Activated CD4-positive, alpha-beta T cell treated with anti-CD3 and anti-CD28 coated beads, Interleukin-2, amount 50 U/mL, for 4 hours (primary cell): ENCODE data around the gene GPR17.
A peak's percentile ranks its signal among the peaks of the same experiment; 100 is the strongest.

Experiments
- DNase-seq, 2 experiments: peaks; one replicate each; pipeline ENCODE4 v3.0.0-alpha.2; 2020

GPR17 gene

DNA sequence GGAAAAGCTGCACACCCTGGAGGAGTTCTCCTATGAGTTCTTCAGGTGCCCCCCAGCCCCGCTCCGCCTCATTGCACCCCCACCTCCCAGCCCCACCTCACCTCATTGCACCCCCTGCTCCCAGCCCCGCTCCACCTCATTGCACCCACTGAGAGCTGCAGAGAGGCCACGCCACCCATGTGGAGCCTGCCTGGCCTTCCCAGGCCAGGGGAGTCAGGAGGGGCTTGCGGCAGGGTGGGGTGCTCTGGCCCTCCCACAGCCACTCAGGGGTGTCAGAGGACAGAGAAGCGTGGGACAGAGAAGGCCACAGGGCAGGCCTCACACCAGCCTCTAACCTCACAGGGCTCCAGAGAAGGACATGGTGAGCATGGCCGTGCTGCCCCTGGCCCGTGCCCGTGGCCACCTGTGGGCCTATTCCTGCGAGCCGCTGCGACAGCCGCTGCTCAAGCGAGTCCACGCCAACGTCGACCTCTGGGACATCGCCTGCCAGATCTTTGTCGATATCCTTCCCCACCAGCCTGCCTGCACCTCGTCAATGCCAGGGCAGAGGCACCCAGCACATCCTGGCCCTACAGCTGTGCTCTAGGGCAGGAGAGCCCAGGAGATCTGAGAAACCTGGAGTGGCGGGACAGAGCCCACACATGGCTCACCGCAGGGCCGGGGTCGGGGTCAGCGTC lies 15.0 kb upstream of the GPR17 start:
- no peak for DNase-seq

DNA sequence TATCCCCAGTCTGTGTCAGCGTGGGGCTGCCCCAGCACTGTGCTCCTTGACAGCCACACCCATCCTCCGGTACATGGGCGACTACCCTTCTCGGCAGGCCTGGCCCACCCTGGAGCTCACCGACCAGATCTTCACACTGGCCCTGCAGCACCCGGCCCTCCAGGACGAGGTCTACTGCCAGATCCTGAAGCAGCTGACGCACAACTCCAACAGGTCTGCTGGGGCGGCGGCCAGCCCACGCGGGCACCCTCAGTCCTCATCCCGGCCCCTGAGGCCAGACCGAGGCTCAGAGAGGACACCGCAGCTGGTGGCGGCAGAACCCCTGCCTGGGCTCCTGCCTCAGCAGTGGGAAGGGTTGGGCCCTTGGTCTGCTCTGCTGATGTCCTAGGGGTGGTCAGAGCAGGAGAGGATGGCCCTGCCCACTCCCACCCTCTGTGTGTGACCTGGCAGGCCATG lies 14.4 kb upstream of the GPR17 start:
- no peak for DNase-seq

DNA sequence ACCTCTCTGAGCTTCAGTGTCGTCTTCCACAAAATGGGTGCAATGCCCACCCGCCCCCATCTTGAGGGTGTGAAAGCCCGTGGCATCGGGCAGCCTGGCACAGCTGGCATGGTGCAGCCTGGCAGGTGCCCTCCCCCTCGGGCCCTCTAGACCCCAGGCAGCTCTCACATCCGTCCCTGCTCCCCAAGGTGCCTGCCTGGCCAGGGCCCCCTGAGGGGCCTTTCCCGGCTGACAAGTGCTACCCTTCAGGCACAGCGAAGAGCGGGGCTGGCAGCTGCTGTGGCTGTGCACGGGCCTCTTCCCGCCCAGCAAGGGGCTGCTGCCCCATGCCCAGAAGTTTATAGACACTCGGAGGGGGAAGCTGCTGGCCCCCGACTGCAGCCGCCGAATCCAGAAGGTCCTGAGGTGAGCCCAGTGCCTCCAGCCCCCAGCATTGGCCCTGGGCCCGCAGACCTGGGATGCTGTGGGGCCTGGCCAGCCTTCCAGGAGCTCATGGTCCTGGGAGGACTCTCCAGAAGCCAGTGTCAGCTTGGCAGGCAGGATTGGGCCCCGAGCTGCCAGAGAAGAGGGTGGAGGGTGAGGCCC lies 13.9 kb upstream of the GPR17 start:
- DNase-seq: no peak

DNA sequence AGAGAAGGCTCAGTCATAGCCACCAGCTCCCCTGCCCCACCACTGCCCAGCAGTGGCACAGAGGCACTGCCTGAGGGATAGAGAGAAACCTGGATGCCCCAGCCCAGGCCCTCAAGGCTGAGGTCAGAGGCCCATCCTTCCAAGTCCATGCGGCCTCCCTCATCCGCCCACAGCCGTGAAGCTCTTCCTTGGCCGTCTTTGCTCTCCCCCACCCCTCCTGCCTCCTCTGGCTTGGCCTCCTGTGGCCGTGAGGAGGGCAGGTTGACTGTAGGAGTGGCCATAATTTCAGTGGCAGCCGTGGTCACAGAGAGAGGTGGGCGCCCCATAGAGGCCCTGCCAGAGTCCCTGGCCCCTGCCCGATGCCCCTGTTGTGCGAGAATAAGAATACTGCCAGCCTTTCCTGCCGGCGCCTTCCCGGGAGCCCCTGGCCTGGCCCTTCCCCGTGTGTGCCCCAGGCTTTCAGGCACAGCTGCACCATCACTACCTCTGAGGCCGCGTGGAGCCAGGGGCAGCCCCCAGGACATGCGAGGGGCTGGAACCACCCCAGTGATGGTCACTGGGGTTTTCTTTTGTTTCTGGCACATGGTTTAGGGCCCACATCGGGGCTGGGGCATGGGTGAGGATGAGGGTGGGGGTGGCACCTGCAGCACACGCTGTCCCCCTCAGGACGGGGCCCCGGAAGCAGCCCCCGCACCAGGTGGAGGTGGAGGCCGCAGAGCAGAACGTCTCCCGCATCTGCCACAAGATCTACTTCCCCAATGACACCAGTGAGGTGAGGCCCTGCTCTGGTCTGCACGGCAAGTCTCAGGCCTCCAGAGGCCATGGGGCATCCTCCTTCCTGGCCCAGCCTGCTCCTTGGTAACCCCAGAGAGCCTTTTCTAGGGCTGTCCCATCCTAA lies 13.1 kb upstream of the GPR17 start:
- DNase-seq: no peak

DNA sequence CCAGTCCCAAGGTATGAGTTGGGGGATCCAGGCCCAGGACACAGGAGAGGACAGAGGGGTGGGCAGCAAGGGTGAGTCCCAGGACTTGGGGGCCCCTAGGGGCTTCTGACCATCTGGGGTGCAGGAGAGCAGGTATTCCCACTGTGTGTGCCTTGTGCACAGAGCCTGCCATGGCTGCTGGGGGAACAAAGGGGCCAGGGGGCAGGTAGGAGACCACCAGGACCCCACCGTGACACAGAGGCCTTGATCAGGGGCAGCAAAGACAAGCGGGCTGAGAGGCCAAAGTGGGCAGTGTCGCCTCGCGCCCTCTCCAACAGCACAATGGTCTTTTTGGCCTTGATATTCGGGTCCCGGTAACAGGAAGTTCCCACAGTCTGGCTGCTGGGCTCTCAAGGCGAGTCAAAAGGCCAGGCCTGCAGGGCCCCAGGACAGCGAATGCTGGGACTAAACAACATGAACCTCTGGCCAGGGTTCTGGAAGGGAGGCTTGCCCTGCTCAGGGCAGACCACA lies 12.3 kb upstream of the GPR17 start:
- no peak for DNase-seq

DNA sequence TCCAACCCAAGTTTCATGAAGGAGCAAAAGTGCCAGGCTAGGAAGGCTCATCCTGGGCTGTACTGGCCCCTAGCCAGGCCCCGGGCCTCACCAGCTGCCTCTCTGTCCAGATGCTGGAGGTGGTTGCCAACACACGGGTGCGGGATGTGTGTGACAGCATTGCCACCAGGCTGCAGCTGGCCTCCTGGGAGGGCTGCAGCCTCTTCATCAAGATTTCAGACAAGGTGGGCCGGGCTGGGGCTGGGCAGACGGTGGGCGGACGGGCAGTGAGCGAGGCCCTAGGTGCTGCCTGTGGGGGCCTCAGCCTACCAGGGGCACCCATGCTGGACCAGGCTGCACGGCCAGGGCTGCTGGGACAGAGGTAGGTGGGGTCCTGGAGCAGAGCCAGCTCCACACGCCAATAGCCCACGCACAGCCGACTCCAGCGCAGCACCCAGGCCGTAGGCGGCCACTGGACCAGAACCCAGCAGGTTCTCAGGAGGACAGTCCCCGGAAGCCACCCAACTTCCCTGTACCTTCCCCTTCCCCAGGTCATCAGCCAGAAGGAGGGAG lies 11.8 kb upstream of the GPR17 start:
- no peak for DNase-seq

DNA sequence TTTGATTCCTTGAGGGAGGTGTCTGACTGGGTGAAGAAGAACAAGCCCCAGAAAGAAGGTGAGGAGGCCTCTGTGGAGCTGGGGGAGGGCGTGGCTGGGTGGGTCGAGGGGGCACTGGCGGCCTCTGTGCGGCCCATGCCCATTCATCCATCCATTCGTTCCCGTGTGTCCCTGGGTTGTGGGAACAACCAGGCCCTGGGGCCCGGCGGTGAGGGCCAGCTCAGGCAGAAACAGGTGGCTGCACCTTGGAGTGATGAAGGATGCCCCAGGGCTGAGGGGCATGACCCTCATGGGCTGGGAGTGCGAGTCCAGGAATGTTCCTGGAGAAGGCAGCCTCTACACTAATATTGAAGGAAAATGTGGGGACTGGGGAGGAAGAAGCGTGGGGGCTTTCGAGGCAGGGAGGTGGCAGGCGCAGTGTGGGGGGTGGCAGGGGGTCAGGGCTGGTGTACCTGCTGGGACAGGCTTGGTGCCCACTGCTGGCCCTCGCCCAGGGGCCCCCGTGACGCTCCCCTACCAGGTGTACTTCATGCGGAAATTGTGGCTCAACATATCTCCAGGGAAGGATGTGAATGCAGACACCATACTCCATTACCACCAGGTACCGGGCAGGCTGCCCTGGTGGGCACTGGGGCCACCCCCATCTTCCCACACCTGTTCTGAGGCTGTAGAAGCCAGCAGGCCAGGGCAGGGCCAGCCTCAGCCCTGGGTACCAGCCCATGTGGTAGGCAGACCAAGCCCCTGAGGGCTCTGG lies 11.2 kb upstream of the GPR17 start:
- DNase-seq: no peak

DNA sequence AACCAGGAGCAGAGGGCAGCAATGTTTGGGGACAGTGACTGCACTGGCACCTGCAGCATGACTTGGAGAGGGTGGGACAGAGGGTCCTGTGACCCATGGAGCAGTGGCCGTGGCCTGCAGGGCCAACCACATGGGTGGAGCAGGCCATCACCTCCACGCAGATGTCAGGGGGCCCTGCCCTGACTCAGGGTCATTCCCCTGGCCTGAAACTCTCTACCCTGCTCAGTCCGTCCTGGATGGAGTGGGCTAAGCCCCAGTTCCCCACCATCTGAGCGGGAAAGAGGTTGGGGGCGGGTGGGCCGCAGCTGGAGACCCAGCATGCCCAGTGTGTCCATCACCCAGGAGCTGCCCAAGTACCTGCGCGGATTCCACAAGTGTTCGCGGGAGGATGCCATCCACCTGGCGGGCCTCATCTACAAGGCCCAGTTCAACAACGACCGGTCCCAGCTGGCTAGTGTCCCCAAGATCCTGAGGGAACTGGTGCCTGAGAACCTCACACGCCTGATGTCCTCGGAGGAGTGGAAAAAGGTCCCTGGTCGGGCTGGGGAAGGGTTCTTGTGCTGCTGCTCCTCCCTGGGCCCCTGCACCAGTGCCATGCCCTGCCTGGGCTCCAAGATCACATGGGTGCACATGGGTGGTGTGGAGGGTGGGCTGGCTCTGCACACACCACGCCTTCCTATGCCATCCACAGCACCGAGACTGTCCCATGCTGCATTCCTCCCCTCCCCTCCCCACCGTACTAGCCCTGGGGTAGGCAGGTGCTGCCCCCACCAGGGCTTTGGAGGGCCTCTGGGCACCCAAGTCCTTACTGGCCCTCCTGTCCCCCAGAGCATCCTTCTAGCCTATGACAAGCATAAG lies 10.3 kb upstream of the GPR17 start:
- no peak for DNase-seq

DNA sequence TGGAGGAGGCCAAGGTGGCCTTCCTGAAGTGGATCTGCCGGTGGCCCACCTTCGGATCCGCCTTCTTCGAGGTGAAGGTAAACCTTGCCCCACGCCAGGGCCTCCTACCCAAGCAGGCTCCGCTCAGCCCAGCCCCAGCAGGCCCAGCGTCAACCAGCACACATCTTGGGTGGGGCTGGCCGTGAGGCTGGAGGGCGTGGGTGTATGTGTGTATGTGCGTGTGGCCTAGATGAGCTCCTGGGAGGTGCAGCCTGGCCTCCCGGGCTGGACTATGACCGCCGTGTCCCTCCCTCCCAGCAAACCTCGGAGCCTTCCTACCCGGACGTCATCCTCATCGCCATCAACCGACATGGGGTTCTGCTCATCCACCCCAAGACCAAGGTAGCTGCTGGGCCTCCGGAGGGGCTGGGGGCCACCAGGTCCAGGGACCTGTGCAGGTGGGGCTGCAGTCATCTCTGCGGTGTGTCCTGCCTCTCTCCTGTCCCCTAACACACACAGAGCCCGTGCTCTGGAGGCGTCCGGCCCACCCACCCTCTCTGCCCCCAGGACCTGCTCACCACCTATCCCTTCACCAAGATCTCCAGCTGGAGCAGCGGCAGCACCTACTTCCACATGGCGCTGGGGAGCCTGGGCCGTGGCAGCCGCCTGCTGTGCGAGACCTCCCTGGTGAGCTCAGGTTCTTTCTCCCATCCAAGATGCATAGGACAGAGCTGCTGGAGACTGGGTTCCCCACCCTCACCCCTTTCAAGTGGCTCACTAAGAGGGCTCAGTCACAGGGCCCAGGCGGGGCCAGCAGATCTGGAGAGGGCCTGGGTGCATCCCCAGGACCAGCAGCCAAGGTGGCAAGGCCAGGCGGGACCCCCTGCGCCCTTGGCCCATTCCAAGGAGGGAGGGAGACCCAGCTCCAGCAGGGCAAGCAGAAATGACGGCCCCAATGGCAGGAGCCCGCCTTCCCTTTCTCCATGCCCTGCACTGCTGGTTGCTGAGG lies 9.4 kb upstream of the GPR17 start:
- no peak for DNase-seq

DNA sequence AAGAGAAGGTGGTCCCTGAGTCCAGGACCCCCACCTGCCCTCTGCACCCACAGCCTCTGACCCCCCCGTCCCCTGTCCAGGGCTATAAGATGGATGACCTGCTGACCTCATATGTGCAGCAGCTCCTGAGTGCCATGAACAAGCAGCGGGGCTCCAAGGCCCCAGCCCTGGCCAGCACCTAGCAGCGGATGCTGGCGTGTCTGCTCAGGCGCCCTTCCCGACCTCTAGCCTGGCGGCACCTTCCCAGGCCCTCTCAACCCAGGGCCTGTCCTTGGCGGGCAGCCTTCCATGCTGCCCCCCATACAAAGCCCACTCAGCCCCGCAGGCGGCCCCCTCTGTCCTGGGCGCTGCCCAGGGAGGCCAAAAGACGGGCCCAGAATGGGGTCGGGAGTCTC lies 8.7 kb upstream of the GPR17 start:
- DNase-seq: no peak

DNA sequence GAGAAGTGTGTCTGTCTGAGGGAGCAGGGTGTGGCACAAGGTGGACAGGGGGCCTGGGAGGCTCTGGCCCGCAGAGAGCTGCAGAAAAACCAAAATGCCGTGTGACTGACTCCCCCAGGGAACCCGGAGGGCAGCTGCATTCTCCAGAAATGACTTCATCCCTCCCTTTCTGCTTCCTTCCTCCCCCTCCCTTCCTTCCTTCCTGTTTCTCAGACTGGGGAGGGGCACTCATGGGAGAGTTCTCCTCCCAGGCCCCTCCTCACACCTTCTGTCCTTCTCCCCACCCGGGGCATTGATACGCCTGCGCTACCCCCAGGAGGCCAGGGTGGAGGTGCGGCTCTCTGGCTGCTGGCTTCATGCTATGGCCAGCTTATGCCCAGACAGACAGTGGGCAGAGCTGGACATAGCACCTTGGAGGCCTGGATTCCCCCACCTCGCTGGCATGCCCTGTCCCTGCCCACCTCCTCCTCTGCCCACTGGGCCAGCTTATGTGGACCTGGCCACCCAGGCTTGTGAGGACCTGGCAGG lies 8.2 kb upstream of the GPR17 start:
- no peak for DNase-seq

DNA sequence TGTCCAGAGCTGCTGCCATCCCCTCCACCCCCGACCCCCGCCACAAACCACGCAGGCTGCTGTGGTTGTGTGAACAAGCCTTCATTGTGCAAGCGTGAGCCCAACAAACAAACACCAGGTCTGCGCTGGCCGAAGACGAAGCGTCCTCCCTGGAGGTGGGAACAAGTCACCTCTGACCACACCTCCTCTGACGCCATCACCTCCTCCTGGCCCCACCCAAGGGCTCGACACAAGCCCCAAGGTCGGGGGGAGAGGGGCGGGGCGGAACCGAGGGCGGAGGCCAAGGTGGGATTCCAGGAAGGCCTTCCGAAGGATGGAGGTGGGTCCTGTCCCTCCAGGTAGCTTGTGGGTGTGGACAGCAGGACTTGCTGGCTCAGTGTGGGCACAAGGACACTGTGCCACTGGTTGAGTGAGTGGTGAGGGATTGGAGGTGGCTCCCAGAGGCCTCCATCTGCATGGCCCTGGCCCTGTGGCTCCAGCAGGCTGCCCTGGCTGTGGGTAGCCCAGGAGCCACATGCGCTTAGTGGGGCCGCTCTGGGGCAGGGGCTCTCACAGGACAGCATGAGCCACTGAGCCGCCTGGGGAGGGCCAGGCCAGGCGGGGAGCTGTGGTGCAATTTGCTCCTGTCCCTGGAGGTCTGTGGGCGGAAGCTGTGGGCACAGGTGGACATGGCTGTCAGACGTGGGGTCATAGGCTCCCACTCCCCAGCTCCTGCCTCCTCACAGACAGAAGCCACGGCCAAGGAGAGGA lies 7.4 kb upstream of the GPR17 start:
- DNase-seq: no peak

DNA sequence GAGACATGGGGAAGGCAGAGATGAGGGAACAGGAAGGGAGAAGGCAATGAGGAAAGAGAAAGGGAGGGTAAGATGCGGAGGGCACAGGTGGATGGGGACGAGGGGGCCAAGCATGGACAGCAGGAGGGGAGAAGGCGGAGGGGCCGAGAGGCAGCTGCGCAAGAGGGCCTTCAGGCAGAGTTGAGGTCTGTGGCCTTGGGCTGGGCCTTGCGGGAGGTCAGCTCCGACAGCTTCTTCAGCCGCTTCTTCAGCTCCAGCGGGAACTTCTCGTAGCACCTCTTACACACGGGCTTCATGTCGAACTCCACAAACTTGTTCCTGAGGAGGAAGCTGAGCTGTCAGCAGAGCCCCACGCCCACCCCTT lies 6.9 kb upstream of the GPR17 start:
- no peak for DNase-seq

DNA sequence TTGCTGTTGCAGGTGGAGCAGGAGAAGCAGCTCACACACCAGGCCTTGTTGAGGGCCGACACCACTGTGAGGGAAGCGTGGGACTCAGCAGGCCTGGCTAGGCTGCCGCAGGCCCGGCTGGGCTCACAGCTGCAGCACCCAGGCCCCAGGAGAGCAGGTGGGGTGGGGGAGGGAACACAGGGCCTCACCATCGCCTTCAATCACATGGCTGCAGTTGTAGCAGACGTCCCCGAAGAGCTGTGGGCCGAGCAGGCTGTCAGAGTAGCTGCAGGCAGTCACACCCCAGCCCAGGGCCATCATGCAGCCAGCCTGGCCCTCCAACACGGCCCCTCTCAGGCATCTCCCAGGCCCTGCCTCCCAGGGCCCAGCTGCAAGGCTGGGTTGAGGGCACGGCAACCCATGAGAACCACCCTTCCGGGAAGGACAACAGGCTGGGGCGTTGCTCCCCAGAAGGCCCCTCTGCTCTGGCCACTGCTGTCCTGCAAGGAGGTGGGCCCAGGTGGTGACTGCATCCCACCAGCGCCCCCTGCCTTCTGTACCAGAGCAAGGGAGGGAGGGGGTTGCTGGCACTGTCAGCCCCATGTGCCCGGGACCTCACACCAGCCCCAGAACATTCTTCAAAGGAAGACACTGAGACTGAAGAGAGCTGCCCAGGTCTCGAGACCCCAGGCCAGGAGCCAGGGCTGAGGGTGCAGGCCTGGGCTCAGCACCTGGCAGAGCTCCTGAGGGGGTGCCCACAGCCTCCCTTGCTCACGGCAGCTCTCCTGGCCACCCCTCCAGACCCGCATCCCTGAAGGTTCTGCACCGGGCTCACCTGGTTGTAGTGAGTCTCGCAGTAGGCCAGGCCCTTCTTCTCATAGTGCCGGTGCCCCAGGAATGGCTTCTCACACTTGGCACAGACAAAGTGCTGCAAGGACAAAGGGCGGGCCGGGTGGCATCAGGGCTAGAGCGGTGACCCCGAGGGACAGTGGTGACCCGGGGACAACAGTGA lies 5.6 kb upstream of the GPR17 start:
- DNase-seq: no peak

DNA sequence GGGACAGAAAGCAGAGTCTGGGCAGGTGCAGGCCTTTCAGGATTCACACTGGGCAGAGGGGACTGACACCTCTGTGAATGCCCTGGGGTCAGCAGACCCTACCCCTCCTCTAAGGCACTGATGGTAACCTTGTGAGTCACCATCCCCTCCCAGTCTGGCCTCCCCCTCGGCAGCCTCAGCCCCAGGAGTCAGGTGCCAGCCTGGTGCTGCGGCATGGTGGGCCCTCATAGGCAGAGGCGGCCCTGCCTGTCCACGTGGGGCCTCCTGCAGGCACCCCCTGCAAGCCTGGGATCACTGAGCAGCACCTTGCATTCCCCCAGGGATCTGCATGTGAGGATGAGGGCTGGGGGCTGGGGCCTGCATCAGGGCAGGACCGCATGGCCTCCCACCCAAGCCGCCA lies 4.8 kb upstream of the GPR17 start:
- no peak for DNase-seq

DNA sequence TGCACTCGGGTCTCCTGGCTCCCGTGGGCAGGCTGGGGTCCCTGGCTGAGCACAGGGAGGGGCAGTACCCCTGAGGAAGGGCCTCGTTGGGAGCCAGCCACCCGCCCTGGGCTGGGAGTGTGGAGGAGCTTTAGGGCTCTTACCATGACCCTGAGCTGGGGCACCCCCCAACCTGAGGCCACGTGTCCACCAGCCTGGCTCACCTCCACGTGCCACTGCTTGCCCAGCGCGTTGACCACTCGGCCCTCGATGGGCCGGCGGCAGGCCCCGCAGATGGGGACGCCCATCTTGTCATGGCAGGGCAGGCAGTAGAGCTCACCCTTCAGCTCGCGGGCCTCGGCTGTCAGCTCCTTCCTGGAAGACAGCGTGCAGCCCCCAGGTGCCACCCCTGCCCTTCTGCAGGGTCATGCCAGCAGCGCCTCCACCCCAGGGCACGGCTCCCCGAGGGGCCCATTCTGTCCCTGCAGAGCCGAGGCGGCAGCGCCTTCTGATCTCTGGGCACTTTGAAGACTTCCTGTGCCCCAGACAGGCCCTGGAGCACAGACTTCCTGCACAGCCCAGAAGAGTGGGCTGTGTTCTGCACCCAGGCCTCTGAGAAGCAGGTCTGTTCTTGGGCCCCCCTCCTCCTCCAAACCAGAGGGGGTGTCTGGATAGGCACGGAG lies 4.0 kb upstream of the GPR17 start:
- peak; percentile 24 to 25 for DNase-seq

DNA sequence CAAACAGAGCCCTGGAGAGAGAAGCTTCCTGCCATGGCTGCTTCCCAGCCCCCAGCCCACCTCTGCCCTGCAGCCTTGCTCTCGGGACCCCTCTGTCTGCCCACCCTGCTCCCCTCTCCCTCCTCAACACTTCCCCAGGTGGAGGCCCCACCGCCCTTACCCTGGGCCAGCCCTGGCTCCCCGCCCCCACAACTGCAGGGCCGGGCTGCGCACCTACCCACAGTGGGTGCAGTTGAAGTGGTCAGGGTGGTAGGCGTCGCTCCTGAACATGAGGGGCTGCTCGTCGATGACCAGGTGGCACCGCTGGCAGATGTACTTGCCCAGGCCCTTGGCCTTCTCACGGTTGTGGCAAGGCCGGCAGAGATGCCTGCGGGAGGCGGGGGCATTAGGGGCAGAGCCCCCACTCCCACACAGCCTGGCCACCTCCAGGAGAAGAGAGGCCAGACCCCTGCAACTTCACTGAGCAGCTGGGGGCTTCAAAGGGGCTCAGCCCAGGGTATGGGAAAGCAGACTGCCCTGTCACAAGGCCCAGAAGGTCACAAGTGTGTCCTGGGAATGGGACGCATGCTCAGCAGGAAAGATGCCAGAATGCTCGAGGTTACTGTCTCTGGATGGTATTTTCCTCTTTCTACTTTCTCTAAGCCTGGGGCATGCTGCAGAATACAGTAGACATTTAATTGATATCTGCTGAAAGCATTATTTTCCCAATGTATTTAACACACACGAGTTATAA lies 3.1 kb upstream of the GPR17 start:
- DNase-seq: no peak
